HepG2 (cell line): ENCODE data around the gene ZFHX3. TPM values are rescaled to one million over a fixed set of nuclear protein-coding genes. Genes with fewer than 3 reads are reported as not detected.

Experiments
- CBX1 ChIP-seq: IDR thresholded peaks from one replicate; pipeline ENCODE4 v1.6.1; 2016; ENCODE audit warnings: antibody characterized with exemption, low read depth
- CCAR2 ChIP-seq: fragments of 200-400 bp; formaldehyde crosslinking; optimal IDR thresholded peaks from 2 replicates; pipeline ENCODE3; 2018; ENCODE audit warnings: low read depth, mild to moderate bottlenecking, low read length, moderate library complexity
- GTF3A ChIP-seq: sonication (generic); formaldehyde crosslinking; conservative IDR thresholded peaks from 2 replicates; pipeline ENCODE4 v1.4.0; 2020; ENCODE audit warnings: mild to moderate bottlenecking, missing genetic modification reagents
- KDM1A ChIP-seq: IDR thresholded peaks from 2 replicates; pipeline ENCODE4 v1.6.1; 2016; ENCODE audit warnings: missing compliant biosample characterization
- KDM6A ChIP-seq: IDR thresholded peaks from 2 replicates; pipeline ENCODE4 v1.6.1; 2016; ENCODE audit warnings: low read depth
- MEIS1 ChIP-seq: sonication (generic); formaldehyde crosslinking; IDR thresholded peaks from 2 replicates; pipeline ENCODE4 v1.9.0; 2021; ENCODE audit warnings: mild to moderate bottlenecking, missing genetic modification reagents, moderate library complexity, borderline replicate concordance
- MIER2 ChIP-seq: IDR thresholded peaks from 2 replicates; pipeline ENCODE4 v1.6.1; 2016; ENCODE audit warnings: missing biosample characterization, missing genetic modification reagents
- MTERF4 ChIP-seq: sonication (generic); formaldehyde crosslinking; IDR thresholded peaks from 2 replicates; pipeline ENCODE4 v1.8.0; 2023; ENCODE audit warnings: mild to moderate bottlenecking, missing genetic modification reagents
- NFRKB ChIP-seq: fragments of 450-650 bp; IDR thresholded peaks from 2 replicates; pipeline ENCODE4 v1.6.1; 2017
- SALL2 ChIP-seq: sonication (generic); formaldehyde crosslinking; IDR thresholded peaks from 2 replicates; pipeline ENCODE4 v1.8.1; 2023; ENCODE audit warnings: mild to moderate bottlenecking, missing genetic modification reagents, inconsistent platforms
- STAT5B ChIP-seq: sonication (generic); formaldehyde crosslinking; IDR thresholded peaks from 2 replicates; pipeline ENCODE4 v1.4.0; 2020; ENCODE audit warnings: missing genetic modification reagents
- TCF7 ChIP-seq: sonication (generic); IDR thresholded peaks from 2 replicates; pipeline ENCODE4 v1.6.1; 2016; ENCODE audit warnings: antibody characterized with exemption, low read depth
- YEATS4 ChIP-seq: sonication (generic); formaldehyde crosslinking; IDR thresholded peaks from 2 replicates; pipeline ENCODE4 v1.4.0; 2020; ENCODE audit warnings: missing genetic modification reagents, borderline replicate concordance
- ZBTB4 ChIP-seq: sonication (generic); formaldehyde crosslinking; IDR thresholded peaks from 2 replicates; pipeline ENCODE4 v1.4.0; 2020; ENCODE audit warnings: missing genetic modification reagents, mild to moderate bottlenecking, borderline replicate concordance
- ZFAT ChIP-seq: sonication (generic); formaldehyde crosslinking; conservative IDR thresholded peaks from 2 replicates; pipeline ENCODE4 v1.8.1; 2023; ENCODE audit warnings: missing genetic modification reagents, inconsistent platforms
- ZFP62 ChIP-seq: sonication (generic); formaldehyde crosslinking; IDR thresholded peaks from 2 replicates; pipeline ENCODE4 v1.4.0; 2020; ENCODE audit warnings: missing genetic modification reagents
- ZMYM2 ChIP-seq: sonication (generic); formaldehyde crosslinking; IDR thresholded peaks from 2 replicates; pipeline ENCODE4 v1.8.0; 2022; ENCODE audit warnings: mild to moderate bottlenecking, missing genetic modification reagents
- ZNF3 ChIP-seq: IDR thresholded peaks from 2 replicates; pipeline ENCODE4 v1.7.0; 2017; ENCODE audit warnings: inconsistent platforms
- ZNF383 ChIP-seq: sonication (generic); formaldehyde crosslinking; IDR thresholded peaks from 2 replicates; pipeline ENCODE4 v1.4.0; 2020; ENCODE audit warnings: missing genetic modification reagents, mild to moderate bottlenecking, borderline replicate concordance
- ZNF468 ChIP-seq: sonication (generic); formaldehyde crosslinking; IDR thresholded peaks from 2 replicates; pipeline ENCODE4 v1.8.0; 2022; ENCODE audit warnings: mild to moderate bottlenecking, moderate library complexity, missing genetic modification reagents
- polyA plus RNA-seq, 8 experiments: library from polyadenylated mRNA; depleted of rRNA in 3 of 8; stranded (reverse) in 7 of 8; unstranded in 1 of 8; fragments of >200 nt; fragmentation: Illumina TruSeq in 4 of 8; extraction: Trizol in 4 of 8; gene quantifications; 2 replicates each; pipeline versions ENCODE4 v1.2.1 to v1.2.3, GENCODE V29; 2011 to 2016; ENCODE audit warnings: low read depth in 4 of 8, missing spikeins in 1 of 8, mixed read lengths in 1 of 8; ENCODE audit not compliant: insufficient read depth in 1 of 8
- total RNA-seq, 5 experiments: library from RNA; depleted of rRNA; stranded (reverse); fragments of >200 nt; fragmentation: Illumina TruSeq; extraction: Trizol; gene quantifications; 2 replicates each; pipeline ENCODE4 v1.2.3, GENCODE V29; 2016; ENCODE audit warnings: low read depth in 1 of 5
- TF ChIP-seq, protein P1 (sequence below): sonication (generic); formaldehyde crosslinking; IDR thresholded peaks from one replicate; pipeline ENCODE4 v1.5.1; 2020; ENCODE audit warnings: mild to moderate bottlenecking, missing genetic modification reagents; ENCODE audit errors: not compliant biosample characterization

Gene ZFHX3
- total and polyA plus RNA-seq, 2 of the 13 experiments (the other 11 are each of a cell fraction or from before 2014, with no cell fraction given), result 5.0 to 6.0 TPM

DNA sequence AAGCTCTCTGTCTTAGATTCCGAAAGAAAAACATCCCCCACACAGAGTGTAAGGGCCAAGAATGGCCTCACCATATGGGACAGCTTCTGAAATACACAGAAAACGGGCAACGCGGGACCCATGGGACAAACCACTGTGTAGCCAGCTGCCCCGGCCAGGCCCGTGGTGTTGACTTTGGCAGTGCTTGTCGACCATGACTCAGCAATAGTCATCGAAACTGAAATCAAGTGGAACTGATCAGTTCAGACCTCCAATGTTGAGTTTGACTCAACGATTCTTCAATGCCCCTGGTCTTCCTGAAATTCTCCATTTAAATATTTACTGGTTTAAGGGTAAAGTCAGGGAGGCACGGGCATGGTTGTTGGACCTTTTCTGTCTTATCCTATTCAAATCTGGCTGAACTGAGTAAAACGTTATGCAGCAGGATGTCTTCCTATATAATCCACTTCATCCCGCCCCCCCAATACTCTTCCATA lies 27.5 kb downstream of the ZFHX3 start (continued):
- TF ChIP-seq, protein P1, sequence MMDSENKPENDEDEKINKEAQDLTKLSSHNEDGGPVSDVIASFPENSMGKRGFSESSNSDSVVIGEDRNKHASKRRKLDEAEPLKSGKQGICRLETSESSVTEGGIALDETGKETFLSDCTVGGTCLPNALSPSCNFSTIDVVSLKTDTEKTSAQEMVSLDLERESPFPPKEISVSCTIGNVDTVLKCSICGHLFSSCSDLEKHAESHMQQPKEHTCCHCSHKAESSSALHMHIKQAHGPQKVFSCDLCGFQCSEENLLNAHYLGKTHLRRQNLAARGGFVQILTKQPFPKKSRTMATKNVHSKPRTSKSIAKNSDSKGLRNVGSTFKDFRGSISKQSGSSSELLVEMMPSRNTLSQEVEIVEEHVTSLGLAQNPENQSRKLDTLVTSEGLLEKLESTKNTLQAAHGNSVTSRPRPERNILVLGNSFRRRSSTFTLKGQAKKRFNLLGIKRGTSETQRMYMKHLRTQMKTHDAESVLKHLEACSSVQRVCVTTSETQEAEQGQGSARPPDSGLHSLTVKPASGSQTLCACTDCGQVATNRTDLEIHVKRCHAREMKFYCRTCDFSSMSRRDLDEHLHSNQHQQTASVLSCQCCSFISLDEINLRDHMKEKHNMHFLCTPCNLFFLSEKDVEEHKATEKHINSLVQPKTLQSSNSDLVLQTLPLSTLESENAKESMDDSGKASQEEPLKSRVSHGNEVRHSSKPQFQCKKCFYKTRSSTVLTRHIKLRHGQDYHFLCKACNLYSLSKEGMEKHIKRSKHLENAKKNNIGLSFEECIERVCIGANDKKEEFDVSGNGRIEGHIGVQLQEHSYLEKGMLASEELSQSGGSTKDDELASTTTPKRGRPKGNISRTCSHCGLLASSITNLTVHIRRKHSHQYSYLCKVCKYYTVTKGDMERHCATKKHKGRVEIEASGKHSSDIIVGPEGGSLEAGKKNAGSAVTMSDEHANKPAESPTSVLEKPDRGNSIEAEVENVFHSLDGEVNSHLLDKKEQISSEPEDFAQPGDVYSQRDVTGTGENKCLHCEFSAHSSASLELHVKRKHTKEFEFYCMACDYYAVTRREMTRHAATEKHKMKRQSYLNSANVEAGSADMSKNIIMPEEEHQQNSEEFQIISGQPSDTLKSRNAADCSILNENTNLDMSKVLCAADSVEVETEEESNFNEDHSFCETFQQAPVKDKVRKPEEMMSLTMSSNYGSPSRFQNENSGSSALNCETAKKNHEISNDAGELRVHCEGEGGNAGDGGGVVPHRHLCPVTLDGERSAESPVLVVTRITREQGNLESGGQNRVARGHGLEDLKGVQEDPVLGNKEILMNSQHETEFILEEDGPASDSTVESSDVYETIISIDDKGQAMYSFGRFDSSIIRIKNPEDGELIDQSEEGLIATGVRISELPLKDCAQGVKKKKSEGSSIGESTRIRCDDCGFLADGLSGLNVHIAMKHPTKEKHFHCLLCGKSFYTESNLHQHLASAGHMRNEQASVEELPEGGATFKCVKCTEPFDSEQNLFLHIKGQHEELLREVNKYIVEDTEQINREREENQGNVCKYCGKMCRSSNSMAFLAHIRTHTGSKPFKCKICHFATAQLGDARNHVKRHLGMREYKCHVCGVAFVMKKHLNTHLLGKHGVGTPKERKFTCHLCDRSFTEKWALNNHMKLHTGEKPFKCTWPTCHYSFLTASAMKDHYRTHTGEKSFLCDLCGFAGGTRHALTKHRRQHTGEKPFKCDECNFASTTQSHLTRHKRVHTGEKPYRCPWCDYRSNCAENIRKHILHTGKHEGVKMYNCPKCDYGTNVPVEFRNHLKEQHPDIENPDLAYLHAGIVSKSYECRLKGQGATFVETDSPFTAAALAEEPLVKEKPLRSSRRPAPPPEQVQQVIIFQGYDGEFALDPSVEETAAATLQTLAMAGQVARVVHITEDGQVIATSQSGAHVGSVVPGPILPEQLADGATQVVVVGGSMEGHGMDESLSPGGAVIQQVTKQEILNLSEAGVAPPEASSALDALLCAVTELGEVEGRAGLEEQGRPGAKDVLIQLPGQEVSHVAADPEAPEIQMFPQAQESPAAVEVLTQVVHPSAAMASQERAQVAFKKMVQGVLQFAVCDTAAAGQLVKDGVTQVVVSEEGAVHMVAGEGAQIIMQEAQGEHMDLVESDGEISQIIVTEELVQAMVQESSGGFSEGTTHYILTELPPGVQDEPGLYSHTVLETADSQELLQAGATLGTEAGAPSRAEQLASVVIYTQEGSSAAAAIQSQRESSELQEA, result no peak
- TF ChIP-seq YEATS4 (no peak), TCF7 (no peak), SALL2 (CRISPR knock-in tag) (no peak), ZFAT (CRISPR knock-in tag) (no peak), NFRKB (no peak), ZNF468 (CRISPR knock-in tag) (no peak), CCAR2 (peak; percentile 51), GTF3A (CRISPR knock-in tag) (no peak), STAT5B (no peak), MIER2 (CRISPR knock-in tag) (peak; percentile 81), MTERF4 (CRISPR knock-in tag) (no peak), ZNF3 (CRISPR knock-in tag) (no peak), KDM6A (CRISPR knock-in tag) (no peak), ZNF383 (CRISPR knock-in tag) (no peak), ZBTB4 (CRISPR knock-in tag) (no peak), CBX1 (no peak), ZMYM2 (CRISPR knock-in tag) (no peak), ZFP62 (no peak), MEIS1 (no peak), KDM1A (CRISPR knock-in tag) (0 out of 2 replicates have a peak, but pooled peaks have one; percentile 58)
